Measurements from ENCODE around the gene SMYD2.
A peak's percentile ranks its signal among the peaks of the same experiment; 100 is the strongest.
"Not testable (repeated sequence)": the region's sequence is repeated elsewhere in the genome, so short reads cannot be mapped to it uniquely, and the experiment has no call there.

The SMYD2 gene

DNA sequence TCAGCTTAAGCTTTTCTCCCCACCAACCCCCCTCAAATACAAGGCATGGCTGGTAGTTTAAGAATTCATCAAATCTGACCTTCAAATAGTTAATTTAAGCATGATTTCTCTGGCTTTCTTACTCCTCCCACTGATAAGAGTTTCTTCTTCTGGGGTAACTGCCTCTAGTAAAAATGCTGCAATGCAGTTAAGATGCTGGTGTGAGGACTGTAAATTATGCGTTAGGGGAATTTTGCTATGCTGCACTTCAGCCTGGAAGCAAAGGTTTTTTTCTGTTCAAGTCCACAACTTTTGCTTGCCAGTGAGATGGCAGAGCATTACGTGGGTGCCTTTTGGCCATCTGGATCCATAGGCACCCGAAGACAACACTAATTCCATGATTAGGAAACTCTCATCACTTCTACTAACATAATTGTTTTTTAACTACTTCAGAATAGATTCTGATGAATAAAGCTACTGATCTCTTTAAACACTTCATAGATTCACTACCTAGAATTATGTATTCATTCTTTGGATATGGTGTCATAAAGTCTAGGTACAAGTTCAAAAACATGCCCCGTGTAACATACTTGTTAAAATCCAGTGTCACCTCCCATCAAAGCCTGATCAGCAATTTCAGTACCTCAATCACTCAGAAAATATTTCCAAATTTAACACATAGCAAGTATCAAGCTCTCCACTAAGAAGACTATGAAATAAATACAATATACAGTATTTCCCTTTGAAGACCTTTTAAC lies 8.8 kb upstream of the SMYD2 start:
- DNase-seq, result no peak

DNA sequence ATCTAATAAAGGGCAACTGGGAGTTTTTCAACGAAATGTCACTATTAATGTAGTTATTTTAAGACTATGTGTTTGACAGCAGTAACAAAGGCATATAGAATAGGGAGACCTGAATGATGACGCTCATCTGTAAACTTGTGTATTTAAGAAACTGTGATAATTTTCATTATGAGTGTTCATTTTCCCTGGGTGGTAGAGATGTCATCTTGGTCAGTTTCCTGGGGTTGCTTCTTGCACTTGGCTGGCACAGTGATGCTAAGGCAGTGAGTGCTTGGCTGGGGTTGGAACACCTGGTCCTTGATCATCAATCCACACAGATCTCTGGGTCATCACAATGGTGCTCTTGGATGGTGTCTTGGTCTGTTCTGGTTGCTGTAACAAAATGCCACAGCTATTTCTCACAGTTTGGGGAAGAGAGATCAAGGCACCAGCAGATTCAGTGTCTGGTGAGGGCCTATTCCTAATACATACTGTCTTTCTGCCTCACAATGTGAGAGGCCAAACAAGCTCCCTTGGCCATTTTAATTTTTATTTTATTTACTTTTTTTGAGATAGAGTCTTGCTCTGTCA lies 7.9 kb upstream of the SMYD2 start:
- no peak for DNase-seq

DNA sequence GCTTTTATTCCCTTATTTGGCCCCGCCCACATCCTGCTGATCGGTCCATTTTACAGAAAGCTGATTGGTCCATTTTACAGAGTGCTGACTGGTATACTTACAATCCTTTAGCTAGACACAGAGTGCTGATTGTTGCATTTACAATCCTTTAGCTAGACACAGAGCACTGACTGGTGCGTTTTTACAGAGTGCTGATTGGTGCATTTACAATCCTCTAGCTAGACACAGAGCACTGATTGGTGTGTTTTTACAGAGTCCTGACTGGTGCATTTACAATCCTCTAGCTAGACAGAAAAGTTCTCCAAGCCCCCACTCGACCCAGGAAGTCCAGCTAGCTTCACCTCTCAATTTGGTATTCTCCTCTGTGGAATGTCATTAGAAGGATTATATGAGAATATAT lies 5.3 kb upstream of the SMYD2 start:
- not testable (repeated sequence) for DNase-seq

DNA sequence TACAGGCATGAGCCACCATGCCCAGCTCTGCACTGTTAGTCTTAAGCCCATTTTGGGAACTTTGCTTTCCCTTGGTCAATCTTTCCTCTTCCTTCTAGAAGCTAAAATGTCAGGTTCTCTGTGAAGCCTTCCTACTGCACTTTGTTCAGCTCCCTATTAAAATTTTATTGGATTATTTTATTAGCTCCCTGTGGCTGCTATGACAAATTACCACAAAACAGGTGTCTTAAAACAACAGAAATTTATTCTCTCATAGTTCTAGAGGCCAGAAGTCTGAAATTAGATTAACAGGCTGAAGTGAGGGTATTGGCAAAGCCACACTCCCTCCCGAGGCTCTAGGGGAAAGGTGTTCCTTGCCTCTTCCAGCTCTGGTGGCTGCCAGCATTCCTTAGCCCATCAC lies 4.2 kb upstream of the SMYD2 start:
- DNase-seq, result no peak

DNA sequence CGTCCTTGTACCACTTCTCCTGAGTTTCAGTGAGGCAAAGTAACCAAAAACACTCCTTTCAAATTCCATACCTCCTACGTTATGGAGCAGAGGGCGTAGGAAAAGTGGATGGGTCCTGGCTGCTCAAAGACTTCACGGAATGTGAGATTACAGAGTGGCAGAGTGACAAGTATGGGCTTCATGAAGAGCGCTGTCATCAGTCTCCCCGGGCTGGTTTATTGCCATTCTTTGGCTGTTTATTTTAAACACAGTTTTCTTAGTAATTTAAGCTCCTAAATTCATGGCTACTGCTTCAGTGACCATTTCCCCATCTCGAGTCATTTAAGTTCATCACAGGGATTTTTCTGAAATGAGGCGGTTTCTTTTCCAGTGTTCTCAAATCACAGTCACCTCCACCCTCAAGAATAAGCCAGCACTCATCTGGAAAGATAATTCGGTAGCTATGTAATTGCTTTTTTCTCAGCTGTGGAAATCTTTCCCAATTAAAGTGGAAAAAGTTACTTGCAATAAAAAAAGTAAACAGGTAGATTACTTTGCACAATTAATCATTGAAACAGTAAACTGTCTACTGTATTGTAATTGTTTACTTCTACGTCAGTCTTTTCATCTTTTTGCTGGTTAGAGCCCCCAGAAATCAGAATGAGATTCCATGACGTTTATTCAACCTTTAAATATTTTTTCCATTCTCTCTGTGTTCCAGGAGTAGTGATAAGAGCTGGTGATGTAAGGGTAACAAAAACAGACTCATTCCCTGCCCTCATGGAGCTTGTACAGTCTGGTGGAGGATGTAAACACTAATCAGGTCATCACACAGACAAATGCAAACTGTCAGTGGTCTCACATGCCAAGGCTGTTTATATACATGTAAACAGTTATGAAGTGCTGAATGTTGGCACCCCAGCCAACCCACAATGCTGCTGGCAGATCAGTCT lies 3.0 kb upstream of the SMYD2 start:
- DNase-seq, result no peak

DNA sequence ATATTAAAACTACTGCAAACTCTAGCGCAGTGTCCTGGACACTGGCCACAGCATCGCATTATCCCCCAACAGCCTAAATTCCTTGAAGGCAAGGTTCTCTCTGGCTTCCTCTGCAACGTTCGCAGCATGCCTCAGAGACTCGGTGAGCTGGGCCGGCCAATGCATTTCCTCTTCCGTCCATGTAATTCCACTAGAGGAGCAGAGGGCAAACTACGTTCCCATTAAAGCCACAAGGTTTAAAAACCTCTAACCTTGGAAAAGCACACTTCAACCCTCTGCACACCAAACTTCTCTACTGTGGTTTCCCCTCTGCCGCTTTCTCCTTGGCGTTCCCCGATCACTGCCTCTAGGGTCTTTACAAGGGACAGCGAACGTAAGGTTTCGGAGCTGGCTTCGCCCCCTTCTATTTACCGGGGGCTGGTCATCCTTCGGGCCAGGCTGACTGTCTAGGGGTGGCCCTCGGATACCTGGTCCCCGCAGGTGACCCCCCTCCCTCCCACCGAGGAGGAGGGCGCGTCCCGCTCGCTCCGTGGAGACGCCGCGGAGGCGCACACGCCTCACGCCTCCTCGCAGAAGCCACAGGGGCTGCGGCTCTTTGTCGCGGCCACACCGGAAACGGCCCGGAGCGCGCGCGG lies 456 bp upstream of the SMYD2 start:
- DNase-seq, result no peak

DNA sequence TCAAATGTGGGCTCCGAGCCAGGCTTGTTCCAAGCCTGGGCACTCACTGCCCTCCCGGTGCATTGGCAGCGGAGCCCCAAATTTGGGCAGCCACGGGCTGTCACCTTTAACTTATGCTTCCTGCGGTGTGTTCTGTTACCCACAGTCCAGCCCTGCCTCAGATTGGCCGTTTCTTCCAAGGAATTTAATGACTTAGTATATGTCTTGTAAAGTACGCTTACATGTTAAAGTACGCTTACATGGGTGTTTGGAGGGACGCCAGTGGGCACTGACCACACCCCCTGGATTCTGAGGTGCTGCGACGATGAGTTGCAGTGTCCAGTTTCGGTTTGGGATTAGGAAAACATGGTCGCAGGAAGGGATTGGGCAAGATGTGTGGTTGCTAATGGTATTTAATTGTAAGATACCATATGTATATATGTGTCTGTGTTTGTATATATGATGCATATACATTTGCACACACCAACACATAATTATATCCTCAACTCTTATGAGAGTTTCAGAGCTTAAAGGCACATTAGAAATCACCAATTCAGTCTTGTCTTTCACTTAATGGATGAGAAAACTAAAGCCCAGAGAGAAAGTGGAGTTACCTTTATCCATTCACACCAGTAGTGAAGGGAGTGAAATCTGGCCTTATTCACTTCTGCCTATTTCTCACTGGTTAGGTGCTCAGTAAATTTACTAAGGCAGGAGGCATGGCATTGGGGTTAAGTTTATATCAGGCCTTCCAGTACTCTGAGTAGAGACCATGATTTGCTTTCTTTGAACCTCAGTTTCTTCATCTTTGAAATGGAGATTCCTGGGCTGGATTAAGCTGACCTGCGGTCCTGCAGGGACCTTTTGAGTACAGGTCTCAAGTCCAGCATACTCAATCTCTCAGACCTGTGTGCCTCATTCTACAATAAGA lies 1.0 kb downstream of the SMYD2 start:
- peak; percentile 21 for DNase-seq

DNA sequence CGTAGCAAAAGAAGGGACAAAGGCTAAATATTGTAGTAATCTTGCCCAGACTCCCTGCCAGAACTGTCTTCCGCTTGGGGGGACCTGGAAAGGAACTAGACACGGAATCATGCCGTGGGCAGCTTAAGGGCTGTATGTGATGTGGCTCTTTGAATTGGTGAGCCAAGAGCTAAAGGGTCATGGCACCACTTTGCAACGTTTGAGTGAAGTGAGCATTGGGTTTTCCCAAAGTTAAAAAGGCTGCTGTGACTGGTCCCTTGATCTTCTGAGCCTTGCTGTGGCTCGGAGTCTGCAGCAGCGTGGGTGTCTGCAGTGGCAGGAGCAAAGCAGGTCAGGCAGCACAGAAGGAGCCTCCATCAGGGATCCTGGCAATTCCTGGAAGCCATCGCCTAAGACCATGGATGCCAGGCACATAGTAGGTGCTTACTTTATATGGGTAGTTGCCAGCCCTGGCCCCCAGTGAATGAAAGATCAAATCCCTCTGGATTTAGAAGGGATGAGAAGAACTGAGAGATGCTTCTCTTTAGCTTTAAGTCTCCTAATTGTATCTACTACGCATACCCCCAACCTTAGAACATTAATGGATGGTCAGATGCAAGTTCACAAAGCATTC lies 1.8 kb downstream of the SMYD2 start:
- no peak for DNase-seq

DNA sequence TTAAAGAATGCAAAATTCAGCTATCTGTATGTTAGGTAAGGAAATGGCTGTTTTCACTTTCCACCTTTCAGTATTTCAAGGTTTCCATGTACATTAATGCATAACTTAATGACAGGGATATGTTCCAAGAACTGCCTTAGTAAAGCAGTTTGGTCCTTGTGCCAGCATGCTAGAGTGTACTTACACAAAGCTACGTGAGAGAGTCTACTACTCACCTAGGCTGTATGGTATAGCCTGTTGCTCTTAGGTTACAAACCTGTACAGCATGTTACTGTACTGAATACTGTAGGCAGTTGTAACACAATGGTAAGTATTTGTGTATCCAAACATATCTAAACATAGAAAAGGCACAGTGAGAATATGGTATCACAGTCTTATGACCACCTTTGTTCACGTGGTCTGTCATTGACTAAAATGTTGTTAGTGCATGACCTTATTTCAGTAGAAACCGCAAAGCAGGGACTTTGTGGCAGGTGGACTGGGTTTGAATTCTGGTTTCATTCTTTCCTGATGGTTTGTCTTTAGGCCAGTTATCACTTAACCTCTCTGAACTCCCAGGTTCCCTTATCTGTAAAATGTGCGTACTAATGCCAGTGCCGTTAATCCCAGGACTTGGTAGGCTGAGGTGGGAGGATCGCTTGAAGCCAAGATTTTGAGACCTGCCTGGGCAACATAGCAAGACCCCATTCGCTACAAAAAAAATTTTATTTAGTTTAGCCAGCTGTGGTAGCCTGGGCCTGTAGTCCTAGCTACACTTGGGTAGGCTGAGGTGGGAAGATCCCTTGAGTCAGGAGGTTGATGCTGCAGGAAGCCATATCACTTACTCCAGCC lies 4.9 kb downstream of the SMYD2 start:
- DNase-seq, result no peak

DNA sequence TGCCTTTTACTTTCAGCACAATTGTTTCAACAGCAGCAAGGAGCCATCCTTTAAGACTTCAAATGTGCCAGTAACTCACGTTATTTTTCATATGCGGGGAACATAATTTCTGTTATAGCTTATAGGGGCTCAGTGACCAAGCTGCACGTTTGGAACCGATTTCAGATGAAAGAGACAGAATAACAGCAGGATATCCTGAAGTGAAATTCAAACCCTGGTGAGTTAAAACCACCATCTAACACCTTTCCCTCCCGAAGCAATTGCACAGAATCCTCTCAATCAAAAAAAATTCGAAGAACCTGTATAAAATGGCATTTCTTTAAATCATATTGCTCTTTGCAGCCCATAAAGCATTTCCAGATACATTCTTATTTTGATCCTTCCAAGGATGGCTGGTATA lies 6.9 kb downstream of the SMYD2 start:
- no peak for DNase-seq

DNA sequence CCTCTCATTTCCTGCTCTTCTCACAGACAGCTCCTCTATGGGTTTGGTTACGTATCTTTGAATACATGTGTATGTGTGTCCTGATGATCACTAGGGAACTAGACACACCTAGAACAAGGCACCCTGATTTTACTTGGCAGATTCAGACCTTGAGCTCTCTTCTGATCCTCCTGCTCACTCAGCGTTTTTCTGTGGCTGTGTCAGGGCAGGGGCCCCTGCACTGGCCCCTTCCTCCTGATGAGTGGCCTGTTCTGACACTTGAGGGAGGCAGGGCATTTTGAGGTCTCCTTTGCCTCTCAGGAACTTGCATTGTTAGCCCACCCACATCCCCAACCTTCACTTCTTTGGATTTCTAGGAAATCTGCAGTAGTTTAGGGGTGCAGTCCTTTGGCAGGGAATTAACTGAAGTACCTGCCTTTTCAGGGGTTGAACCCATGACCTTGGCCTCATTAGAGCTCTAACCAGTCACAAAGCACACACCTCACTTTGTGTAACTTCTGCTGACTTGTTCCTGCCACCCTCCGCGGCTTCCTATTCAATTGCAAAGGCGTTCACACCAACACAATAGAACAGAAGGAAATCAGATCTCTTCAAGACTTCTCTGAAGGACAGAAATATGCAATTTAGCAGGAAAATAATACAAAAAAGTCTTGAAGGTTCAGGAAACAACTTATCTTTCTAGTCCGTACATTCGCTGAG lies 8.8 kb downstream of the SMYD2 start:
- no peak for DNase-seq

DNA sequence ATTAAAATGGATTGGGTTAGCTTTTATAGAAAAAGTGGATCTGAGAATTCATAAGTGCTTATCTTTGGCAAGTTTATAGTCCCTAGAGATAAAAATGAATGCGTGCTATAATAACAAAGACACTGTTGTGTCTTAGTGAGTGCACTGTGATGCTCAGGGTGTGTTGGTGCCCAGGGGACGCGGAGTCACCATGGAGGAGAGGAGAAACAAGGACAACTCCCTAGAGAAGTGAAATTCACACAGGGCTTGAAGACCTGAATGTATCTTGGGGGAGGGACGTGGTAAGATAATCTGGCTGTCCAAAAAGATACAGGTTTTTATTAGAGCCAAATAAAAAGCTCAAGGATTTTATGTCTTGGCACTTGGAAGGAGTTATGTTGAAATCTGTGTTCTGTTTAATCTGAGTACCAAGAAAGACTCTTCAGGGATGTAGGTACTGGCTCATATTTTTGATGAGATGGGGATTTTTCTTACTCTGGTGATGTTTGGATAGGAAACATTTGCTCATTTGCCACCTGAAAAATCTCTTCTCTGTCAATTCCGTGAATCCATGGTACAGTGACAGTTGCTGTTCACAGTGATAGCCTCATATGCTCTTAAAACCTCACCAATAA lies 9.6 kb downstream of the SMYD2 start:
- DNase-seq, result no peak

DNA sequence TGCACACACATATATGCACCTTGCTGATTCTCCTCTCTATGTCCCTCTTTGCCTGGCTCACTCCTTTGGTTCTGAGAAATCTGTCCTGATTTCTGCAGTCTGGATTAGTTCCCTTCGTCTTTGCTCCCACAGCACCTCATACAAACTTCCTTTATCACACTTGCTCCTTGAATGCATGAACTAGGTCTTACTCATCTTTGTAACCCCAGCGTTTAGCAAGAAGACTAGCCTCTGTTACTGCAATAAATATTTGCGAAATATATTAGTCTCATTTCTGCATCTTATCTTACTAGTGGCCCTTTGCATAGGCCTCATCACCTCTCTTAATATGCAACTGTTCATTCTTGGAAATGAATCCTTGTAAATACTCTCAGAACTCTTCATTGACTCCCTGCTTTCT lies 11.4 kb downstream of the SMYD2 start:
- no peak for DNase-seq

DNA sequence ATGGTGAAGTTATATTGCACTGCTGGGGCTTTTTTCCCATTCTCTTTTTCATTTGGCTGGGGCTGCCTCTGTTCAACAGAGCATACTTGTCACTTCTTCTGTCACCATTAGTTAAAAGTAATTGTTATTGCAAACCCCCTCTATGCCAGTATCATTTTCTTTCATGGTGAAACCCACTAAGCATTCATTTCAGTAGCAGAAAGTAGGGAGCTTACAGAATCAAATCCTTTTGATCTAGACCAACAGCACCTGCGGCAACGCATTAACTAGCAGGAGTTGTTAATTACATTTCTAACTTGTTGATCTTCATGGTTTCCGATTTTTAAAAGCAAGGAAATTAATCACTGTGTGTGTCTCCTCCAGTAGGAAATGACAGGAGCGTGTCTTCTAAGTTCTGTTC lies 15.0 kb downstream of the SMYD2 start:
- DNase-seq, result no peak

DNA sequence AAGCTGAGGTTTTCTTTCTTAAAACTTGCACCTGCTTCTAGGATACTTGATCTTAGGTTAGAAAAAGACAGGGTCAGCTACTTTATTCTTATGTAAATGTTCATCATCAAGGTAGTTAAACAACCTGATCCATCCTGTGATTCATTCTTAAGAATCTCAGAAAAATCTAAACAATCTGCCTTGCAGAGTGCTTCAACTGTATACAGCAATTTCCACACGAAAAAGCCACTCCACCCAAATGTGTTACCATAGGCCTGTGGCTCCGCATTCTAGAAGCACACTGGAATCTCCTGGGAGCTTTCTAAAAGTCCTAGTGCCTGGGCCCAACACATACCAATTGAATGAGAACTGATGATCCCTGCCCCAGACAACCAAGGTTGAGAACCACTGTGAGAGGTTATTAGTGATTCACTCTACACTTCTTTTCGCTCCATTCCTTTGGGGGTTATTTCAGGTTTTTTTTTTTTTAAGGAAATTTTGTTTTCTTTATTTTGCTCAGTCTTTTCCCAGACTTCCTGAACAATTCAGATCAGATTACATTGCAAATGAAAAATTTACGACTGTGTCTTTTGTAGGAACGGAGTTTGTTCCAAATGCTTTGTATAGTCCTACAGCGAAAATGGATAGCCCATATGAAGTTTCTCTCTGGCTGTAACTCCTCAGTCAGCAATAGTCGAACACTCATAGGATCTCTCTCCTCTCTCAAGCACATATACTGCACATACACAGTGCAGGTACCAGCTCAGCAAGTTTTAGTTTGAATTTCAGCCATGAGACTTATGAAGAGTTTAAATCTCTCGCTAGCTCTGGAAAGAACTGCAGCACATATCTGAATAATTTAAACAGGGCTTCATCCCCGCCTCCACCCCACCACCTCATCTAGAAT lies 16.1 kb downstream of the SMYD2 start:
- peak; percentile 65 for DNase-seq

DNA sequence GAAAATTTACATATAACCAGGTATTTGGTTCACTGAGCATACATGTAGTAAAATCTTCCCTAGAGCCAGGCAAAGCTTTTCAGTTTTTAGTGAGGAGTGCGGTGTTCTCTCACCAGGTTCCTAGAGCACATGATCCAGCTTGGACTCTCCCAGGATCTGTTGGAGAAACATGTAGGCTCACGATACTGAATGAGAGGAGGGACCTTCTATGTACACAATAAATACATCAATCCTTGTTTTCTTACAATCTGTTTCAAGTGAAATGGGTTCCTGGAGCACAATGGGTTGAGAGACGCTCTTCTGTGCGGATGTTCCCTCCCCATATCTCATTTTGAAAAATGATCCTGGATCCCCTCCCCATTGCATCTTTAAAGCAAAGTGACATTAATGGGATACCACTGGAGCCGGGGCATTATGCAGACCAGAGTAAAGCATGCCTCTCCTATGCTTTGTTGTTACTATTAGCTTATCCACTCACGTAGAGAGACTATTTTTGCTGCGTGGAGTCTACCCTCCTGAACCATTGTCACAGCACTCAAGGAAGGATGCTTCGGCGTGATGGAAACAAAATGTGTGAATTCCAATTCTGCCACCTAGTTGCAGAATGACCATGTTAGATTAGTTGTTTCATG lies 19.3 kb downstream of the SMYD2 start:
- DNase-seq, result no peak

DNA sequence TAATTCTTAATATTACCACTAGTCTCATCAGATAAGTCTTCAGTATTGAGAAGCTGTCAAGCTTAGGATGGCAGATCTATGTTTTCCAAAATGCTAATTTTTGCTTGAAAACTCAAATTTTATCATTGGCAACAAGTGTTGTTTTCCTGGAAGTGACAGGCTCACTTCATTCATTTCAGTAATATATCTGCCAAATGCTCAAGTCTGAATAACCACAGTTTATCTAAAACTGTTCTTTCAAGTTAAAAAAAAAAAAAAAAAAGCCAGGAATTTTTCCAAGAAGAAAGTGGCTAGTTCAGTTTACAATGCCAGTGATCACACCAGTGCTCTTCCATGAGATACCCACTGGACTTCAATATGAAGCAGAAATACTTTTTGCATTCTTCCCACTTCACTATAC lies 20.6 kb downstream of the SMYD2 start:
- DNase-seq, result no peak
